Dermis blood vessel endothelial cell (primary cell): ENCODE results near the gene HIF3A. TPM values are rescaled to one million over a fixed set of nuclear protein-coding genes. Genes with fewer than 3 reads are reported as not detected.

Experiments
- DNase-seq: peaks from one replicate; pipeline ENCODE4 v3.0.0; 2010
- total RNA-seq: library from RNA; depleted of rRNA; stranded (reverse); fragments of >200 nt; gene quantifications from 2 replicates; pipeline ENCODE4 v1.2.3, GENCODE V29; 2014

The HIF3A gene
- total RNA-seq, 1 donor from 2014 or later = 23.1 TPM

- no peak for DNase-seq
Observed at GRCh38 chr19:46330319-46330918, 33.6 kb downstream of the HIF3A start.

DNA sequence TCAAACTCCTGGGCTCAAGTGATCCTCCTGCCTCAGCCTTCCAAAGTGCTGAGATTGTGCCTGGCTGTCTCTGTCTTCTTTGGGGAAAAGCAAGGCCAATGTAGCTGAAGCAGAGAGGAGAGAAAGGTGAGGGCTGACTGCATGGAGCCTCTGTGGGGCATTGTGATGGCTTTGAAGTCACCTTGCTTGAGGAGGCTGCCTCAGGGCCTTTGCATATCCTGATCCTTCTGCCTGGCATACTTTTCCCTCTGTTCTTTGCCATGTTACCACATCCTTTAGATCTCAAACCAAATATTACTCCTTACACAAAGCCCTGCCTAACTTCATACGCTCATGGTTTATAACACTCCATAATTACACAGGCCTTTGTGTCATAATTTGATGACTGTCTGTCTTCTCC, 40.6 kb downstream of the HIF3A start:
- no peak for DNase-seq

GRCh38 chr19:46339446-46339845, 42.6 kb downstream of the HIF3A start:
- DNase-seq = no peak

GRCh38 chr19:46340051-46340659, 43.3 kb downstream of the HIF3A start:
- DNase-seq = no peak

DNA sequence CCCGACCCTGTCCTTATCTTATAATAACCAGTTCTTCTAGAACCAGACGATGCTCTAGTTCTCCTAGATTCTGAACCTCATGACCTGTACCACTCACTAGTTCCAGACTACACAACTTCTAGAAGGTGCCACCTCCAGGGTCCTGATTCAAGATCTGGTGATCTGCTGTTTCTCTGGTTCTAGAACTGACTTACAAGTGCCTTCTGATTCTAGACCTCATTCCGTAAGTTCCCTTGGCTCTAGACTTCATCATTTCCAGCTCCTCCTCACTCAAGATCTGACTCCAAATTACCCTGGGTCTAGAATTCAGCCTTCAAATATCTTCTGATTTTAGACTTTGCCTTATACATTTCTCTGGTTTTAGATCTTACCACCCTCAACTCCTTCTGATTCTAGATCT, 45.1 kb downstream of the HIF3A start:
- DNase-seq = no peak

GRCh38 chr19:46344363-46344762, 47.5 kb downstream of the HIF3A start:
- no peak for DNase-seq

GRCh38 chr19:46345157-46345556, 48.3 kb downstream of the HIF3A start:
- DNase-seq = no peak

DNA sequence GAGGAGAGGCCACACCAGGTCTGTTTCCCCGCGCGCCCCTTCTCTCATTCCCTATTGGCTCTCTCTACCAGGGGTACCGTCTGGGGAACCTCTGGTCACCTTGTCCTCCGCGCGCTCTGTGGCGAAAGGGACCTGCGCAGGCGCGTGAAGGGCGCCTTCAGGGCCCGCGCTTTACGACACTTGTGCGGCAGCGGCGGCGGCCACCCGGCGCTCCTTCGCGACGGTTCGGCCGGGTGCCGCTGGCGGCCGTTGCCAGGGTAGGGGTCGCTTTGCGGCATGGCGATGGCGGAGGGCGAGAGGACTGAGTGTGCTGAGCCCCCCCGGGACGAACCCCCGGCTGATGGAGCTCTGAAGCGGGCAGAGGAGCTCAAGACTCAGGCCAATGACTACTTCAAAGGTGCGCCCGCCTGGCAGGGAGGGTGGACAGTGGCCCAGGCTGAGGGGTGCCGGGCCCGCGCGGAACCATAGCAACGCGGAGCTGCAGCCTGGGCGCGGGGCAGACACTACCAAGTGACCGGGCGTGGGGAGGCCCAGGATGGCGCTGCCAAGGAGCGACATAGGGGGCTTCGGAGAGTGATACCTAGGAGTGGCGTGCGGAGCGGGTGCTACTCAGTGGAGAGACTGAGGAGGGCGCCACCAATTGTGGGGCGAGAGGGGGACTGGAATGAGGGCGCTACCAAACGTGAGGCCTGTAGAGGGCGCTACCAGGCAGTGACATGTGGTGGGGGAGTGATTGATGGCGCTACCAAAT, 50.2 kb downstream of the HIF3A start, which contains the start of gene PPP5C:
PPP5C (plus strand) TSS at position 267 of the 751 bp plus-strand sequence; CDS start at position 277, 10 bp downstream.
- peak; percentile 96 for DNase-seq

- DNase-seq = no peak
Observed at GRCh38 chr19:46347572-46347883, 50.7 kb downstream of the HIF3A start.

GRCh38 chr19:46347985-46348384, 51.1 kb downstream of the HIF3A start:
- no peak for DNase-seq

DNA sequence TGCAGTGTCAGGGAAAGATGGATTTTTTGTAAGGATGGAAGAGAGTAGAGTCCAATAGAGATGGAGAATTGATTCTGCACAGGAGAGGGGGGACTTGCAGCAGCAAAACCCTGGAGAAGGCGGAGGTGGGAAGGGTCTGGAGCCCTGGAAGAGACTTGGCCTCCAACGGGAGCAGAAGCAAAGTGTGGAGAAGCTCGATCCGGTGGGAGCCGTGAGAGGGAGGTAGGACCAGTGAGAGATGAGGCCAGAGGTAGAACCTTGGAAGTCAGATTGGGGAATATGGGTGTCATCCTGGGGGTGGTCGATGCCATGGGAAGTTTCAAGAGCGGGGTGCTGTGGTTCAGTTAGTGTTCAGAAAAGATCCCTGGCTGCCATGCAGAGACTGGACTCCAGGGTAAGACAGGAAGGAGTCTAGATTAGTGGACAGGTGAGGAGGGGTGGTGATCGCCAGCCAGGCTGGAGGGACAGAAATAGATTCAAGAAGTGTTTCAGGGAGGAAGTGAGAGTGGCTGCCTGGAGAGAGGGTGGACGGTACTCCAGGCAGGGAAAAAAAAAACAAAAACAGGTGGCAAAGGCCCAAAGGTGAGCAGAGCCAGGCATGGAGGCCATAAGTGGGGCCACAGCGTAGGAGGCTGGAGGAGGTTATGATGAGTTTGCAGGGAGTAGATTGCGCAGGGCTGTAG, 52.6 kb downstream of the HIF3A start:
- DNase-seq = no peak

- DNase-seq = no peak
Observed at GRCh38 chr19:46350029-46350757, 53.4 kb downstream of the HIF3A start.

- DNase-seq = peak; percentile 77
Observed at GRCh38 chr19:46350758-46351159, 53.9 kb downstream of the HIF3A start.

DNA sequence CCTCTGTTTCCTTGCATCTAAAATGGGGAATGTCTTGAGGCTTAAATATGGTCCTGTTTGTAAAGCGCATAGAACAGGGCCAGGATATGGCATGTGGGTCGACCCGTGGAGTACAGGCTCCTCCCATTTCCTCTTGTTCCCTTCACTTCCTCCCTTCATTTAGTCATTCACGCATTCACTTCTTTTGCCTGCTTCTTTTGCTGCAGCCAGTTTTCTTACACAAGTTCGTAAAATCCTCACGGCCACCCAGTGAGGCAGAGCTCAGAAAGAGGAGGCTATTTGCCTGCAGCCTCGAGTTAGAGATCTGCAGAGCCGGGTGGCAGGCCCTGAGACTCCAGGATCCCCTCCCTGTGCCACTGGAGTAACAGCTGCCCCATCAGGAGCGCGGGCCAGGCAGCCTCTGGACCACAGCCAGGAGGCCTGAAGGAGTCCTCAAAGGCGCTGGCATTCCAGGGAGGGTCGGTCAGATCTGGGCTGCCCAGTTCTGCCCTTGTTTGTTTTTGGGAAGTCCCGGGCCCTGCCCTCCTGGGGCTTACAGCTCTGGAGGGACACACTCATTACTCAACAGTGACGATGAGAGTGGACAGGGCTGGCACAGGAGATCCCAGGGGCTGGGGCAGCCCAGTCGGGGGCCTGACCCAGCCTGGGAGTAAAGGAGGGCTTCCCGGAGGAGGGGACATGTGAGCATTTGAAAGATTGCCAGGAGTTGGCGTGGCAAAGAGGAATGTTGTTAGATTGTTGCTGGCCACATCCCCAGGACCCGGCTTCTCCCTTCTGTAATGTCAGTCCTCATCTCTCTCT, 54.6 kb downstream of the HIF3A start:
- peak; percentile 57 for DNase-seq

DNA sequence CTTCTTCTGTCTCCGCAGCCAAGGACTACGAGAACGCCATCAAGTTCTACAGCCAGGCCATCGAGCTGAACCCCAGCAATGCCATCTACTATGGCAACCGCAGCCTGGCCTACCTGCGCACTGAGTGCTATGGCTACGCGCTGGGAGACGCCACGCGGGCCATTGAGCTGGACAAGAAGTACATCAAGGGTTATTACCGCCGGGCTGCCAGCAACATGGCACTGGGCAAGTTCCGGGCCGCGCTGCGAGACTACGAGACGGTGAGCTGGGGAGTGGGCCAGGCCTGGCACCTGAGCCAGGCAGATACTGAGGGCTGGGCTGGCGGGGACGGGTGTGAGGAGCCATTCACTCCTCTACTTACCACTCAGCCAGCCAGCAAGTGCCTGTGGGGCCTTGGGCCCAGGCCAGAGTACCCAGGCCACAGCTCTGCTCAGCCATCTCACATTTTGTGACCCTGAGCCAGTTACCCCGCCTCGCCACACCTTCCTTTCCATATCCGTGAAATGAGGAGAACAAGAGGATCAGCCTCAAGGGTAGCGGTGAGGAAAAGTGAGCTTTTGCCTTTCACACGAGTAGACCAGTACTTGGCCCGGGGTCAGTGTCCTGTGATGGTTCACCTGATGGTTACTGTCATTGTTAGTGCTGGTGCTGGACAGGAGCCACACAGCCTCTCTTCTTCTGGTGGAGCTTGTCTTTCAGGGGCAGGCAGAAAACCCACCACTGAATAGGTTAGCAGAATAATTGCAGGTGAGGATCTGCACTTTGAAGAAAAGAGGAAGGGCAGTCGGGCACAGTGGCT, 57.1 kb downstream of the HIF3A start:
- no peak for DNase-seq

GRCh38 chr19:46355234-46356148, 58.6 kb downstream of the HIF3A start:
- DNase-seq = no peak

- DNase-seq = no peak
Observed at GRCh38 chr19:46356149-46357055, 59.6 kb downstream of the HIF3A start.

- no peak for DNase-seq
Observed at GRCh38 chr19:46357846-46358583, 61.2 kb downstream of the HIF3A start.
